Lung (tissue), 12 donors: Measurements from ENCODE around the gene JAKMIP3. TPM values are rescaled to one million over a fixed set of nuclear protein-coding genes. Genes with fewer than 3 reads are reported as not detected.

Experiments used
- ATAC-seq: fragments of 200-7000 bp; cut with Tn5 transposase; one replicate; pipeline ENCODE4 v1.9.1; 2020; ENCODE audit warnings: moderate number of reproducible peaks; ENCODE audit not compliant: insufficient read depth, low FRiP score
- DNase-seq, 3 donors: peaks; one replicate each; pipeline ENCODE4 v3.0.0-alpha.2; 2013 to 2017
- H3K27ac ChIP-seq, 2 donors: one replicate each; pipeline ENCODE4 v1.5.1; 2013; ENCODE audit warnings: mild to moderate bottlenecking in 2 of 2, moderate library complexity in 2 of 2, control low read depth in 1 of 2, inconsistent platforms in 1 of 2, low read depth in 1 of 2, low read length in 1 of 2
- H3K27me3 ChIP-seq, 3 donors: one replicate each; pipeline ENCODE4 v1.5.1; 2013; ENCODE audit warnings: low read length in 2 of 3; ENCODE audit not compliant: control insufficient read depth in 3 of 3, insufficient read depth in 3 of 3
- H3K36me3 ChIP-seq, 4 donors: one replicate each; pipeline ENCODE4 v1.5.1; 2013; ENCODE audit warnings: low read length in 4 of 4, mild to moderate bottlenecking in 1 of 4, moderate library complexity in 1 of 4; ENCODE audit not compliant: control insufficient read depth in 4 of 4, insufficient read depth in 4 of 4
- H3K4me1 ChIP-seq, 5 donors: one replicate each; pipeline ENCODE4 v1.5.1; 2013; ENCODE audit warnings: low read length in 5 of 5, mild to moderate bottlenecking in 2 of 5, moderate library complexity in 1 of 5; ENCODE audit not compliant: control insufficient read depth in 5 of 5, insufficient read depth in 5 of 5
- H3K4me3 ChIP-seq: one replicate; pipeline ENCODE4 v1.5.1; 2013; ENCODE audit warnings: mild to moderate bottlenecking, control low read depth, moderate library complexity
- H3K9ac ChIP-seq, 2 donors: one replicate each; pipeline ENCODE4 v1.5.1; 2013; ENCODE audit warnings: low read length in 2 of 2, control low read depth in 1 of 2; ENCODE audit not compliant: insufficient read depth in 1 of 2
- H3K9me3 ChIP-seq, 4 donors: one replicate each; pipeline ENCODE4 v1.5.1; 2013; ENCODE audit warnings: low read length in 3 of 4, mild to moderate bottlenecking in 1 of 4, moderate library complexity in 1 of 4; ENCODE audit not compliant: control insufficient read depth in 4 of 4, insufficient read depth in 3 of 4
- CTCF ChIP-seq: IDR thresholded peaks from 2 replicates; pipeline ENCODE4 v1.5.1; 2012; ENCODE audit warnings: mild to moderate bottlenecking; ENCODE audit errors: control extremely low read depth, extremely low read depth
- WGBS, 2 donors: extraction: QIAGEN DNeasy Blood & Tissue Kit; methylation state at CpG; one replicate each; pipeline ENCODE4 v1.1.7; 2013; 5-methylcytosine and 5-hydroxymethylcytosine counted together
- polyA plus RNA-seq, 2 donors: library from polyadenylated mRNA; stranded (reverse); fragments of 200-250 nt; gene quantifications; one replicate each; pipeline ENCODE4 v1.2.1, GENCODE V29; 2013
- total RNA-seq, 2 donors: library from RNA; depleted of rRNA in 1 of 2; stranded (reverse); fragments of >200 nt in 1 of 2; gene quantifications; one replicate each; pipeline ENCODE4 v1.2.1, GENCODE V29; 2014 to 2021
- donor health status: control.
- donor health status: control.
- donor health status: Bipolar disorder and iron deficiency.
- donor health status: healthy.
- donor health status: DM: yes; HTN: yes; CAD: no.

JAKMIP3 gene
- total and polyA plus RNA-seq, 4 donors, result 0.14 to 0.34 (median 0.21) TPM

- Histone ChIP-seq H3K36me3 (no peaks in the 10 kb centered on the region), H3K9ac (no peak overlapping the region), H3K9me3 (peaks cover 0 to 4% (median 0%) of the 10 kb centered on the region in 4 donors), H3K4me1 (no peaks in the 10 kb centered on the region), H3K4me3 (no peak overlapping the region), H3K27ac (no peak overlapping the region), H3K27me3 (peaks cover 0 to 74% (median 44%) of the 10 kb centered on the region in 3 donors)
- no peak for TF ChIP-seq CTCF
- no peak for ATAC-seq
- 87 to 92% methylated on average over 12 to 15 of the region's 15 CpGs for WGBS, 2 donors
- DNase-seq, result no peak
These were observed 24.4 kb upstream of the JAKMIP3 start for GRCh38 chr10:132041340-132041739.

DNA sequence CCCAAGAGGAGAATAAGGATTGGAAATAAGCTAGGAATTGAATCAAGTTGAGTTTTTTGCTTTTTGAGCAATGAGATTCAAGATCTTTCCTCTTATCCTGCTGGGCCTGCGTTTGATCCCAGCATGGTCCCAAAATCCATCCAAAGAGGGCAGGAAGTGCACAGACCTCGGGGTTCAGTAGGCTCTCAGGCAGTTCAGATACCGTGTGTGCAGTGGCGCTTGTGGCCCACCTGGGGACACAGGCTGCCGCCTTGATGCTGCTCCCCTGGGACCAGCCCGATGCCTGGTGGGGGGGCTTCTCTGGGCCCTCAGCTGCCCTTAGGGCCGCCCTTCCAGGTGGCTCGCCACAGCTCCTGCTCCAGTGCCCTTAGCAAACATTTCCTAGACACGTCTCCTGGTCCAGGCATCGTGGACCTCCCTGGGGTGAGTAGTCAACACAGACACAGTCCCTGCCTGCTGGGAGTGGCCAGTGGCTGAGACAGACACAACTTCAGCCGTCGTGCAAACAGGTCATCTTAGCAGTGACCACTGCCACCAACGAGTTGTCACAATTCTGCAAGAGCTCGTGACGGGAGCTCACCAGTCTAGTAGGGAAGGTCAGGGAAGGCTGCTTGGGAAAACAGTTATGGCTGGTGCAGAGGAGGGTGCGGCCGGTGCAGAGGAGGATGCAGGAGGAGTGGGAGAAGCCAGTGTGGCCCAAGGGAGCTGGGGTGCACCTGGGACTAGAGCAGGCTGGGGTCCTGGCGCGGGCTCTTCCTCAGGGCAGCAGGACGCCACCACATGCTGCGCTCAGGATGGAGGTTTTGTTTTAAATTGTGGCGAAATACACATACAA is 21.7 kb upstream of the JAKMIP3 start:
- Histone ChIP-seq H3K4me1 (no peaks in the 10 kb centered on the region), H3K36me3 (no peaks in the 10 kb centered on the region), H3K9ac (no peak overlapping the region), H3K27me3 (peaks cover 0 to 68% (median 27%) of the 10 kb centered on the region in 3 donors), H3K27ac (no peak overlapping the region), H3K9me3 (peaks cover 0 to 4% (median 0%) of the 10 kb centered on the region in 4 donors), H3K4me3 (no peak overlapping the region)
- TF ChIP-seq CTCF, result no peak
- no peak for DNase-seq
- ATAC-seq, result no peak
- 52 to 62% methylated on average over 22 of the region's 22 CpGs for WGBS, 2 donors

DNA sequence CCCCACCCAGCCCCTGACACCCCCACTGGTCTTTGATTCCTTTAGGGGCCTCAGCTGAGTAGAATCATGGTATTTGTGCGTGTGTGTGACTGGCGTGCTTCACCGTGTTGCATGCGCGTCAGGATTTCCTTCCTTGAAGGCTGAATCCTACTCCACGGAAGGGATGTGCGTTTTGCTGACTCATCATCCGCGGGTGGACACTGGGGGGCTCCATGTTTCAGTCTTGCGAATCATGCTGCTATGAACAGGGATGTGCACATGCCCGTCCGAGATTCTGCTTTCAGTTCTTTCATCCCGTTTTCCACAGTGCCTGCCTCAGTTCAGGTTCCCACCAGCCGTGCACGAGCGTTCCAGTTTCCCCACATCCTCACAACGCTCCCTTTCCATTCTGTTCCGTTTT is 20.9 kb upstream of the JAKMIP3 start:
- Histone ChIP-seq H3K9me3 (peaks cover 0 to 4% (median 0%) of the 10 kb centered on the region in 4 donors), H3K36me3 (no peaks in the 10 kb centered on the region), H3K27me3 (peaks cover 0 to 67% (median 27%) of the 10 kb centered on the region in 3 donors), H3K9ac (no peak overlapping the region), H3K4me1 (no peaks in the 10 kb centered on the region), H3K27ac (no peak overlapping the region), H3K4me3 (no peak overlapping the region)
- no peak for TF ChIP-seq CTCF
- ATAC-seq (no peak), DNase-seq (no peak)
- WGBS, 2 donors, result 81 to 85% methylated on average over 18 of the region's 18 CpGs
